Midbrain (tissue), 1 donor: ENCODE data around the gene CCDC51.
"Not testable (repeated sequence)": the region's sequence is repeated elsewhere in the genome, so short reads cannot be mapped to it uniquely, and the experiment has no call there.

ENCODE experiments used
- DNase-seq: peaks from one replicate; lab custom pipeline; 2025; lab: John Stamatoyannopoulos, UW

CCDC51 gene

DNA sequence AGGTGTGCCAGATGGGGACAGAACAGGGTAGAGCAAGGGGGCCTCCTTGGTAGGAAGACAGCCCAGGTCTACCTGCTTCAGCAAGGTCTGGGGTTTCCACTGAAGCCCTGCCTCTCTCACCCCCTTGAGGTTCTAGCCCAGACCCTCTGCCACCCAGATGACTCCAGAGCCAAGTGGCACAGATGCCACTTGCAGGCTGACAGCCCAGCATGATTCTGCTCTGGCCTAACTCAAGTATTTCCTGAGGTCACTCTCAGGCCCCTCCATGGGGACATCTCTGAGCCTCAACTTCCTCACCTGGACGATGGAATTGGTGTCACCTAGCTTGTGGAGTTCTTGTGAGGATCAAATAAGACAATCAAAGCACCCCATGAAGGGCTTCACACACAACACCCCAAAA lies 33.9 kb downstream of the CCDC51 start:
- no peak for DNase-seq

DNA sequence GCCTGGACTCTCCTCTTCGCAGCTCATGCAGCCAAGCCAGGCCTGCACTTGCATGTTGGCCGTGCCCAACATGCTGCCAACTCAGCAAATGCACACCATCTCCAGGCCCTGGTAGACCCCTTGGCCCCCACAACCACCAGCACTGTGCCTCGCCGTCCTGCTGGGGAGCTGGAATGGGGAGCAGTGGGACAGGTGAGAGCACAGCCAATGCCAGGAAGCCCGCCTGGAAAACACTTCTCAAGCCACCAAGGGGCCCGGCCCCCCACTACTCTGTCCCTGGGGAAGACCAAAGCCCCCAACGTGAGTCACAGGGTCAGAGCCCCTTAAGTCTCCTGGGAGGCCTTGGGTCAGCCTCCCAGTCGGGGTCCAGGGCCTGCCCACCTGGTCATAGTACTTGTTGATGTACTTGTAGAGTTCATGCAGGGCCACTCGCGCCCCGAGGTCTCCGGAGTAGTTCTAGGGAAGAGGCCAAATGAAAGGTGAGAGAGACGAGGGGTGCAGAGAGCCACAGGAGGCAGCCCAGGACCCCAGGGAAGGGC lies 34.5 kb downstream of the CCDC51 start:
- no peak for DNase-seq

DNA sequence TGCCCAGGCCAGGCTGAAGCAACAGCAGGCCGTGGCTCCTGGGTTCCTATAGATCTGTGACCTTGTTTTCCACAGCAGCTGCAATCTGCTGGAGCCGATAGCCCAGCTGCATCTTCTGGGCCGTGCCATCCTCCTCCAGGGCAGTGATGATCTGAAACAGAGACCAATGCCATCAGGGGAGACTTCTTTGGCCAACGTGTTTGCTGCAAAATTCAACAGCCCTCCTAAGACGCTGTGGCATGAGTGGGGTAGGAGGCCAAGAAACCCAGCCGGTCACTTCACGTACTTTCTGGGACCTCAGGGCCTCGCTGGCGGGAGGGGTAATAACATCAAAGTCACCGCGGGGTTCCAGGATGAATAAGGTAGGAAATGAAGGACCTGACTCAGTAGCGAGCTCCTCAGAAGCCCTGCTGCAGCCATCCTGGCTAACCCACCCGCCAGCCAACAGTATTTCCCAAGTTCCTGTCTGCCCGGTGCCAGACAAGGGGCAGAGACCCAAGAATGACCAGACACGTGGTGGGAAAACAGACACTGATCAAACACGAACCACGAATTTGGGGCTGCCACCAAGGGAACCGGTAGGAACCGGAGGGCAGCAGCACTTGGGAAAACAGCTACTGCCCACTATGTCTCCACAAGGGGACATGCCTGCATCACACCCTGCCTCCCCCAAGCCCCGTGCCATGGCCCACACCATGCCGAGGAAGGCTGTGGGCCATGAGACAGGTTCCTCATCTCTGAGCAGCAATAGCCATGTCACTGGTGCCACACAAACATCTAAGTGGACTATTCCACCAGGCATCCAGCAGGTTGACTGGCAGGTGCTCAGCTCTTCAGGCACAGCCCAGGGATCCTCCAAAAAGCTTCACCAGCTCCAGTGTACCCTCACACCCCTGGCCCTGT lies 35.2 kb downstream of the CCDC51 start:
- DNase-seq = no peak

DNA sequence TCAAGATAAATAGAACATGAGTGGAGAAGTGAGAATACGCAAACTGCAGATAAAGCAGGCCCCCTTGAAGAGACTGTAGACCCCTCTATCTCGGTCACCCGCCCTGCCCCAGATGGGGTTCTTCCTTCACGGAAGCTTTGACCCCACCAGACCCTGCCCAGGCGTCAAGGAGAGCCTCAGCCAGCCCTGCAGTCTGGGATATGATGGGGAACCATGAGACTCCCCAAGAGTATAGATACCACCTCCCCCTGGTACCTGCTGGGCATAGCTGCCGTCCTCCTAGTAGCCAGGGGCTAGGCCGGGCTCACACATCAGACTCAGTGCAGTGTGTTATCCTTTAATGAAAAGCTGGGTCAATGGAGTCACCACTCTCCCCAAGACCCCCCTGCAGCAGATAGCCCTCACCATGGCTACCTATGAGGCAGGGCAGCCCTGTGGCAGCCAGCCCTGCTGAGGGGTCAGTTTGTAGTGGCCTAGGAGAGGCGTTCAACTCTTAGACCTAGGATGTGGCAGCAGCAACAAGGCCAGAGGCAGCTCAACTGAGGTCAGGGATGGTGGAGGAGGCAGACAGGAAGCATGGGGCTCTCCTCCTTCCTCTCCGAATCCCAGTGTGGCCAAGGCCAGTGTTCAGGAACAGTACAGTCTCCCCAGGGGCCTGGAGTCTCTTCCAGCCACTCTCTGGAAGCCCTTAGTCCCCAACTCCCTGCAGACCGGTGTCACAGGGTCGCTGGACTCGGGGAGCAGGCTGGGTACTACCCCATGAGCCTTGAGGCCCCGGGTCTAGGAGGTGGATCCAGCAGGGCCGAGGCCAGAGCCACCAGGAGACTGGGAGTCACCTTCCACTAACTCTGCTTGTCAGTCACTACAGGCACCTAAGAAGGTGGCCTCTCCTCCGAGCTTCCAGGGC lies 36.1 kb downstream of the CCDC51 start:
- no peak for DNase-seq

- no peak for DNase-seq
Observed at GRCh38 chr3:48402907-48403306, 37.0 kb downstream of the CCDC51 start.

DNA sequence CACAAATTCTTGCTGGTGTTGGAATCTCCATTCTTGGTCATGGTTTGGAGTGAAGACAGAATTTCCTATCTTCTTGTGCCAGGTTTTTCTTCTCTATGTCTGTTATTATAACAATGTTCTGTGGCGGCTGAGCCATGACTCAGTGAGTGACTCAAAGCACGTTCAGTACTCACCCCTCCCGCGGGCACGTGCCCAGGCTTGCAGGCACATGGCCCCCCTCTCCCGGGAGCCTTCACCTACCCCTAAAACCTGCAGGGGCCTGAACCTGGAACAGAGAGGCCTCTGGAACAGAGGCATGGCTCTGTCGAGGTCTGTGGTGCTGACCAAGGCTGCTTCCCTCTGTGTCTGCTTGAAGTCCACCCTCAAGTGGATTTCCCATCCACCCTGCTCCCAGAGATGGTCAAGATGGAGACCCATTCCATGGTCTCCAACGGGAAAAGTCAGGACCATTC lies 37.6 kb downstream of the CCDC51 start:
- DNase-seq = no peak

DNA sequence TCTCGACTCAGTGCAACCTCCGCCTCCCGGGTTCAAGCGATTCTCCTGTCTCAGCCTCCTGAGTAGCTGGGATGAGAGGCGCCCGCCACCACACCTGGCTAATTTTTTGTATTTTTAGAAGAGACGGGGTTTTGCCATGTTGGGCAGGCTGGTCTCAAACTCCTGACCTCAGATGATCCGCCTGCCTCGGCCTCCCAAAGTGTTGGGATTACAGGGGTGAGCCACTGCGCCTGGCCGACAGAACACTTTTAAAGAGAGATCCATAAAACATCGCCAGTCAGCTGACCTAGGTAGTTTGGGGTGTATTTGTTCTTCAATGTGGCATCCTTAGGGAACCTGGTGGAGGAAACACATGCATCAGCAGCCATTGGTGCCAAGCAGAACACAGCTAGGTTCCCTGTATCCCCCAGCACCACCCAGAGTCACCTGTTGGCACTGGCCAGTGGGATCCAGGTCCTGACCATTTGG lies 38.5 kb downstream of the CCDC51 start:
- not testable (repeated sequence) for DNase-seq

DNA sequence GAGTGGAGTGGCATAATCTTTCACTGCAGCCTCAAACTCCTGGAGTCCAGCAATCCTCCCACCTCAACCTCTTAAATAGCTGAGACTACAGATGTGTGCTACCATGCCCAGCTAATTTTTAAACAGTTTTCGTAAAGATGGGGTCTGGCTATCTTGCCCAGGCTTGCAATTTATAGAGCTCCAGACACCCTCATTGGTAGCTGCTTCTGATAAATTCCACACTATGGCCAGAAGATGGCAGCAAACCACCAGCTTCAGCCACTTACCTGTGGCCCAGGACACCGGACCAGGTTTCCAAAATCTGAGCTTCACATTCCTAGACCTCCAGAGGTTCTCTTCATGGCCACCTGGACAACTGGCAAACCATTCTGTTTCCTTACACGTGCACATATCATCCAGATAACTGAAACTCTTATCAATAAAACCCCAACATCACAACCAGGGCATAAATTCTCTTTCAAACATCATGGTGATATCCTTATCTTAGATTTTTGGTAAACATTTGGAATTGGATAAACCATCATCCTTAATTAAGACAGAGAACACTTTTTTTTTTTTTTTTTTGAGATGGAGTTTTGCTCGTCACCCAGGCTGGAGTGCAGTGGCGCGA lies 39.0 kb downstream of the CCDC51 start:
- DNase-seq = peak; percentile 47

GRCh38 chr3:48399387-48400172 lies 40.3 kb downstream of the CCDC51 start:
- no peak for DNase-seq

- no peak for DNase-seq
Observed at GRCh38 chr3:48398701-48399386, 41.1 kb downstream of the CCDC51 start.

DNA sequence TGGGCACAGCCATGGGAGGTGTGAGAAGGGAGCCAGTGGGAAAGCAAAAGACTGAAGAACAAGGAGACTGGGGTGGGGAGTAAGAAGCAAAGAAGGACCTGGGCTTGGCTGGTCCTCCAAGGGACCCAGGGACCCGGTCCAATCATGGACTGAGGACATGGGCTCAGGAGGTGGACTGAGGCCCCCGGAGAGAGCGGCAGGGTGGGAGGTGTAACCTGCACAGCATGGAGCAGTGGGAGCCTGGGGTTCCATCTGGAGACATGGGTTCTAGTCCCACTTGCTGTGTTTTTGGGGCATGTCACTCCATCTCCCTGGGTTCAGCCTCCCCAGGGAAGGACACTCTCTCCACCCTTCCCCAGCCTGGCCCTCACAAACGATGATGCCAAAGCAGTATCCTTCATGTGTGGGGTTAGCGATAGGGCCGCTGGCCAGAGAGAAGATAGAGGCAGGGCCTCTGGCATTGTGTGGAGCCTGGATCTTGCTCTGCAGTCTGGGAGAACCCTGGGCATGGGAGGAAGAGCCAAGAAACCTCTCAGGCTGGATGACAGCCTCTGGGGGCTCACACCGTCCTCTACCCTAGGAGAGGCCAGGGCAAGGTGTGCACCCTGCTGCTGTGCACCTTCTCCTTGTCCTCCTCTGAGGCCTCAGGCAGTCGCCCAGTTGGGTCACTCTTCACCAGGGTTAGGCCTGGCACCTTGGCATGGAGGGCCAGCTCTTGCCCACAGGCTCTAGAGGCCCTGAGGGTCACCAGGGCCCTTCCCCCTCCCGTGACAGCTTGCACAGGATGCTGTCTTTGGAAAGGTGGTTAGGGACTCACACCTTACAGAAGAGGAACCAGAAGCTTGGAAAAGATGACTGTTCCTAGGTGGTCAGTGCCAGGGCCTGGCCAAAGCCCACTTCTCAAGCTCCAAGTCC lies 41.9 kb downstream of the CCDC51 start:
- no peak for DNase-seq

GRCh38 chr3:48395714-48396113 lies 44.2 kb downstream of the CCDC51 start:
- DNase-seq = no peak

DNA sequence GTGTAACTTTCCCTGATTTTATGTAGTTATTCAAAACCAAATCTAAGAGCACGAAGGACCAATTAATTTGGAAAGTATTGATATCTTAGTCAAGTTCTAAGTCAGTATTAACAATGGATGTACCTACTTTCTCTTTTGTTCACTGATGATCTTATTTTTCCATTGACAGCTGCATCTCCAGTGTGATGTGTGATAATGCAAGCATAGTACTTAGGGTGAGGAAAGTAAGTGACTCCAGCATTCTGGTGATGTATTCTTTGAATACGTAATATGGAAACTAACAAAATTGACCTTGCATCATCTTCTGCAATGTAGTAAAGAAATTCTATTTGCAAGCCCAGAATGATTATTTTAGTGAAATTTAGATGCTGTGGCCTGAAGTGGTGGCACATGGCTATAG lies 45.5 kb downstream of the CCDC51 start:
- DNase-seq = no peak

DNA sequence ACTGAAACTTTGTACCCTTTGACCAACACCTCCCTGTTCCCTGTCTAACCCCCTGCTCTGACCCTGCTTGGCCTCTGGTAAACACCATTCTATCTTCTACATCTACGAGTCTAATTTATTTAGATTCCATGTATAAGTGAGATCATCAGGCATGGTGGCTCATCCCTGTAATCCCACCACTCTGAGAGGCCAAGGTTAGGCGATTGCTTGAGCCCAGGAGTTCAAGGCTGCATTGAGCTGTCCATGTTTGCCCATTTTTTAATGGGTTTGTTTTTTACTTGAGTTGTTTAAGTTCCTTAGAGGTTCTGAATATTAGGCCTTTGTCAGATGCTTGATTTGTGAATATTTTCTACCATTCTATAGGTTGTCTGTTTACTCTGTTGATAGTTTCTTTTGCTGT lies 51.0 kb downstream of the CCDC51 start:
- no peak for DNase-seq

DNA sequence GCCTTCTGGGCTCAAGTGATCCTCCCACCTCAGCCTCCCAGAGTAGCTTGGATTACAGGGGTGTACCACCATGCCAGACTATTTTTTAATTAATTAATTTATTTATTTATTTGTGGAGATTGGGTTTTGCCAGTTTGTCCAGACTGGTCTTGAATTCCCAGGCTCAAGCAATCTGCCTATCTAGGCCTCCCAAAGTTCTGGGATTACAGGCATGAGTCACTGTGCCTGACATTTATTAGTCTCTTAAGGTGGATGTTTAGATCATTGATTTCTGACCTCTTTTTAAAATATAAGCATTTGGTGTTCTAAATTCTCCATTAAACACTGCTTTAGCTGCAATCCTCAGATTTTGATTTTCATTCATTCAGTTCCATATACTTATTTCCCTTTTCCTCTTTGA lies 52.3 kb downstream of the CCDC51 start:
- DNase-seq = no peak
